Measurements from ENCODE around the gene STXBP6.

Gene STXBP6

GRCh38 chr14:24990050-24990449 lies 59.9 kb downstream of the STXBP6 start:
- no peak for DNase-seq (ENCODE audit: low read depth in 1 of 2, low spot score in 1 of 2)

GRCh38 chr14:24988760-24989159 lies 61.2 kb downstream of the STXBP6 start:
- H3K27ac ChIP-seq (replicated peaks) = no peak overlapping the region
- no peak for DNase-seq (ENCODE audit: low read depth in 1 of 2, low spot score in 1 of 2)

More at GRCh38 chr14:24990050-24990449, 59.9 kb downstream of the STXBP6 start:
- no peak for TF ChIP-seq SPI1 (IDR thresholded peaks at IDR 0.05; ENCODE audit: borderline replicate concordance, low read depth)
- TF ChIP-seq POLR2AphosphoS5 (IDR thresholded peaks at IDR 0.05; ENCODE audit: low read depth) = no peak
- no peak for TF ChIP-seq GABPA (IDR thresholded peaks at IDR 0.05; ENCODE audit: low read depth)
- TF ChIP-seq REST (IDR thresholded peaks at IDR 0.05; ENCODE audit: insufficient replicate concordance, low read depth) = no peak
- no peak for TF ChIP-seq CTCF (IDR thresholded peaks at IDR 0.05; ENCODE audit: insufficient read depth, low read length)
- no peak overlapping the region for H3K27ac ChIP-seq (replicated peaks)
- no peak overlapping the region for H3K4me3 ChIP-seq (replicated peaks; ENCODE audit: insufficient read depth, low read length)
- H3K27me3 ChIP-seq (ENCODE audit: insufficient read depth, poor library complexity, severe bottlenecking) = no peaks in the 10 kb centered on the region

GRCh38 chr14:24986206-24986893 lies 63.6 kb downstream of the STXBP6 start:
- no peak overlapping the region for H3K4me3 ChIP-seq (replicated peaks; ENCODE audit: insufficient read depth, low read length)
- no peaks in the 10 kb centered on the region for H3K27me3 ChIP-seq (ENCODE audit: insufficient read depth, poor library complexity, severe bottlenecking)
- no peak for DNase-seq (ENCODE audit: low read depth in 1 of 2, low spot score in 1 of 2)
- H3K27ac ChIP-seq (replicated peaks) = no peak overlapping the region
- TF ChIP-seq REST (IDR thresholded peaks at IDR 0.05; ENCODE audit: insufficient replicate concordance, low read depth) = no peak
- no peak for TF ChIP-seq POLR2AphosphoS5 (IDR thresholded peaks at IDR 0.05; ENCODE audit: low read depth)
- TF ChIP-seq CTCF (IDR thresholded peaks at IDR 0.05; ENCODE audit: insufficient read depth, low read length) = no peak
- no peak for TF ChIP-seq SPI1 (IDR thresholded peaks at IDR 0.05; ENCODE audit: borderline replicate concordance, low read depth)
- no peak for TF ChIP-seq GABPA (IDR thresholded peaks at IDR 0.05; ENCODE audit: low read depth)

More at GRCh38 chr14:24988760-24989159, 61.2 kb downstream of the STXBP6 start:
- Histone ChIP-seq H3K27me3 (ENCODE audit: insufficient read depth, poor library complexity, severe bottlenecking) (no peaks in the 10 kb centered on the region), H3K4me3 (replicated peaks; ENCODE audit: insufficient read depth, low read length) (no peak overlapping the region)
- no peak for TF ChIP-seq CTCF (IDR thresholded peaks at IDR 0.05; ENCODE audit: insufficient read depth, low read length)
